ENCODE results near the gene ZFYVE26.
"Not testable (repeated sequence)": the region's sequence is repeated elsewhere in the genome, so short reads cannot be mapped to it uniquely, and the experiment has no call there.

ZFYVE26 gene

GRCh38 chr14:67816326-67817002 lies at the start of gene ZFYVE26:
Gene ZFYVE26 (minus strand): TSS chr14:67816590. CDS start chr14:67815963, 627 bp downstream.
- DNase-seq (ENCODE audit: low read depth), result peak; percentile 78

- DNase-seq (ENCODE audit: low read depth), result no peak
Measured at GRCh38 chr14:67863223-67863622, 46.8 kb upstream of the ZFYVE26 start.

DNA sequence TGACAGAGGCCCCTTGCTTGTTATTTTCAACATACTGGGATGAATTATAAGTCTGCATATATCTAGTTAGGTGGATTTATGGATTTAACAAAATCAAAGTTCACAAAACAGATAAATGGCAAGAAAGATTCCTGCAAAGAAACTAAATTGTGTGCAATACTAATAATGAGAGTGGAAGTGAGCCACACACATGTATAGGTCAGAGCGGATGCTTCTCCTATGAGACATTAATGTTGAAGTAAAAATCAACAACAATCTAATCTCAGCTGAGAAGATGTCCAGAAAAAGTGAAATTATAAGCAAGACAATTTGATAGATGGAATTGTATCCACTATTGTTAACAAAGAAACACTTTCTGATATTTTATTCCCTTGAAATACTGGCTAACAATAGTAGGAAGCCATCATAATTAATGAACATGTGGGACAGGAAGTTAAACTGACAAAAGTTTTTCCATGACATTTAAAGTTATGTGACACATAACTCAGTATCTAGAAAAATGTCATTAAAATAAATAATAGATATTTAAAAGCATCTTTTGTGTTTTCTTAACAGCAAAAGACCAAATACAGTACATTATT lies 42.9 kb upstream of the ZFYVE26 start:
- DNase-seq (ENCODE audit: low read depth), result no peak

DNA sequence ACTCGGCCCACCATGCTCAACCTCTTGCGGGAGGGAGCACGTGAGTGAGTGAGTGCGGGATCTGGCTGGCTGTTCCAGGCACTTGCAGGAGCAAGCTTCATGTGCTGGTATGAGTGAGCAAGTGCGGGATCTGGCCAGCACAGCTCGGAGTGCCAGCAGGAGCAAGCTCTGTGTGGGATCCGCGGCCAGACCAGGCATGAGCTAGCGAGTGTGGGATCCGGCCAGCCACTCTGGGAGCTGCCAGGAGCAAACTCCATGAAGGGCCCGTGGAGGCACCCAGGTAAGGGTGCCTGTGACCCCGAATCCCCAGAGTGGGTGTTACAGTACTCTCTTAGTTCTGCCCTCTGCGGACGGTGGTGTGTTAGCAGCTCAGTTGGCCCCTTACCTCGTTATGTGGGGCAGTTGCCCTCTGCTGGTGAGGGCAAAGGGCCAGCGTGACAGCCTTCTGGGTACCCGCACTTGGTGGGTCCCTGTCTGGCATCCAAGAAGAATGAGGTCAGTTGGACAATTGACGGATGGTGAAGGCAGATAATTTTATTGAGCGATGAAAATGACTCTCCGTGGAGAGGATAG lies 41.5 kb upstream of the ZFYVE26 start:
- no peak for DNase-seq (ENCODE audit: low read depth)

DNA sequence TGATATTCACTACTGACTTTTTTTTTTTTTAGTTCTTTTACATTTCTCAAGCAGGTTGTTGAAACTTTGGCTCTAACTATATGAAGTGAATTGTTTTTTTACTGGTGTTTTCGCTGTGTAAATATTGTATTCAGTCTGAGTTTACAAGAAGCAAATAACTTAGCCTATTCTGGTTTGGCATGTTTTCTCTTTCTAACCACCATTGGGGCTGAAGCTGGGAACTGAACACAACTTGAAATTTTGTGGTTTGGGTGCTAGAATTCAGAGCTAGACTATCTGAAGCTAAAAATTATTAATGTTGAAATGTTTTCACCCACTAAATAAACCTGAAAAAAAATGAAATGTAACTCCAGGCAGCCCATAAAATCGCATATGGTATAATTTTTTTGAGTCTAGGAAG lies 40.4 kb upstream of the ZFYVE26 start:
- DNase-seq (ENCODE audit: low read depth), result no peak

- DNase-seq (ENCODE audit: low read depth), result no peak
Measured at GRCh38 chr14:67853715-67854114, 37.3 kb upstream of the ZFYVE26 start.

- no peak for DNase-seq (ENCODE audit: low read depth)
Measured at GRCh38 chr14:67852926-67853604, 36.7 kb upstream of the ZFYVE26 start.

DNA sequence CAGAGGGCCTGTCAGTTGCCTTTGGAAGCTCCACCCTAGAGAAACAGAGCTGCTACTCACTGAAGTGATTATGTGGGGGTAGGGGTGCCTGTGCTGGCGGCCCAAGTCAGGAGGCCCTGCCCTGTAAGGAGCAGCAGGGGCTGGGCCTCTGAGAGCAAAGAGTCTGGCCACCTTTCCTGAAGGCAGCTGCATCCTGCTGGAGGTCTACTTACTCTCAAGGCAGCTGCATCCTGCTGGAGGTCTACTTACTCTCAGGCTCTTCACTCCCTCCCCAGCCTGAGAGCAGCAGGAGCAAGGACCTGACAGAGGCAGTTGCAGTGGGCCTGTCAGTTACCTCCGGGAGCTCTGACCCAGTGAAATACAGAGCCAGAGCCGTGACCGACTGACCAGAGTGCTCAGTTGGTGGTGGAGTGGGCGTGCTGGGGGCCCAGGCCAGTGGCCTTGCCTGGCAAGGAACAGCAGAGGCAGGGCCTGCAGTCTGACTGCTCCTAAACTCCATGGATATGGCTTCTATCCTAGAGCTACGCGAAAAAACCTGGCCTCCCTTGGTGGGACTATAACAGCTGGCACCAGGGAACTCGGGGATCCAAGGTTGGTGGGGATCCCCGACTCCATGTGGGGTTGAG lies 35.5 kb upstream of the ZFYVE26 start:
- DNase-seq (ENCODE audit: low read depth), result no peak

DNA sequence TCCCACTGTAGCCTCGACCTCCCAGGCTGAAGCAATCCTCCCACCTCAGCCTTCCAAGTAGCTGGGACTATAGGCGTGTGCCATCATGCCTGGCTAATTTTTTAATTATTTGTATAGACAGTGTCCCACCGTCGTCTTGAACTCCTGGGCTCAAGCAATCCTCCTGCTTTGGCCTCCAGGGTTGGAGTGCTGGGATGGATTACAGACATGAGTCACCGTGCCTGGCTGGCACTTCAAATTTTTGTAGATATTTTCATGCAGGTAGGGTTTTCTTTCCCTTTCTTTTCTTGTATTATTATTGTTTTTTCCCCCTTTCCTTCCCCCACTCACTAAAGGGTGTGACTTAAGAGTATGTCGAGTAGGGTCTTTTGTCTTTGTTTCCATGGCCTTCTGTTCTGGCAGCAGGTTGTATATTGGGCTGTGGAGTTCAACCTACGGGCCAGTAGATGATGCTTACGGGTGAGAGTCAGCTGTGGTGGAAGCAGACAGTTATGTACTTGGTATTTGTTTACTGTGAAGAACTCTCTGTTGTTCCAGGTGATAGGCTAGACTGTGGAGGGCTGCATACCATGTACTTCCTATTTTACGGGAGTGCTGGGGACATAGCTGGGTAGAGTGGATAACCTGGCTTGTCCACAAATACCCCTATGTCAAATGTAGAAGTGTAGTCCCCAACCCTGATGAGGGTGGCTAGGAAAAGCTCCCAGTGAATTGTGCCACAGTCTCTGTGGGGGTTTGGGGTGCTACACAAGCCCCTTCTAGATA lies 33.9 kb upstream of the ZFYVE26 start:
- no peak for DNase-seq (ENCODE audit: low read depth)

DNA sequence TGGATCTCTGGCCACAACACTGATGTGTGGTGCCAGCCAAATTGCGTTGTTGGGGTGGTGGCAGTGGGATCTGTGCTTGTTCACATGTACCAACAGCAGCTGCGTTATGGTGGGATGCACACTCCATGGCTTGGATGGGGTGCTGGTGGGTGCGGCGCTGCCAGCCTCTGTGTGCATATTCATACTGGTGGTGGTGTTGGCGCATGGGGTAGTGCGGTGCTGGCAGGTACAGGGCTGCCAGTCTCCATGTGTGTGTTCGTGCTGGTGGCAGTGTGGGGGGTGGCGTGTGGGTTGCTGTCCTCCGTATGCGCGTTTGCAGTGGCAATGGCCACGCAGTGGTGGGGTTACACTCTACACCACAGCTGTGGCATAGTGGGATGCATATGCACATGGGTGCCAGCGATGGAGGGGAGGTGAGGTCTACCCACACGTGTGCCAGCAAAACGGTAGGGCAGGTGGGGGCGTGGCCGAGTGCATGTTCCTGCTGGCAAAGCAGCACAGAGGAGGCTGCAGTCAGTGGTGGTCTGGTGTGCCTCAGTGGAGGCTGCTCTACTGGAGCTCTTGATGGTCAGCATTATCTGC lies 29.7 kb upstream of the ZFYVE26 start:
- DNase-seq (ENCODE audit: low read depth), result no peak

GRCh38 chr14:67837011-67837624 lies 20.7 kb upstream of the ZFYVE26 start:
- peak; percentile 33 for DNase-seq (ENCODE audit: low read depth)

DNA sequence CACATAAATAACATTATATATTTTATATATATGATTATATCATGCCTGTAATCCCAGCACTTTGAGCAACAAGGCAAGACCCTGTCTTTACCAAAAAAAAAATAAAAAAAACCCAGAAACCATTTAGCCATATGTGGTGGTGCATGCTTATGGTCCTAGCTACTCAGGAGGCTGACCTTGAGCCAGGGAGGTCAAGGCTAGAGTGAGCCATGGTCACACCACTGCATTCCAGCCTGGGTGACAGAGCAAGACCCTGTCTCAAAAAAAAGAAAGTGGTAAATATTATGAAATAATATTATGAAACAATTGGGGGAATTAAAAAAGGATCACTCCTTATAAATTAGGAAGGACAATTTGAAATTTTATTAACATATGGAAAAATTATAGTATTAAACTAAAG lies 19.2 kb upstream of the ZFYVE26 start:
- DNase-seq (ENCODE audit: low read depth), result no peak

GRCh38 chr14:67833403-67833802 lies 17.0 kb upstream of the ZFYVE26 start:
- DNase-seq (ENCODE audit: low read depth), result no peak

GRCh38 chr14:67831113-67831512 lies 14.7 kb upstream of the ZFYVE26 start:
- DNase-seq (ENCODE audit: low read depth), result no peak

DNA sequence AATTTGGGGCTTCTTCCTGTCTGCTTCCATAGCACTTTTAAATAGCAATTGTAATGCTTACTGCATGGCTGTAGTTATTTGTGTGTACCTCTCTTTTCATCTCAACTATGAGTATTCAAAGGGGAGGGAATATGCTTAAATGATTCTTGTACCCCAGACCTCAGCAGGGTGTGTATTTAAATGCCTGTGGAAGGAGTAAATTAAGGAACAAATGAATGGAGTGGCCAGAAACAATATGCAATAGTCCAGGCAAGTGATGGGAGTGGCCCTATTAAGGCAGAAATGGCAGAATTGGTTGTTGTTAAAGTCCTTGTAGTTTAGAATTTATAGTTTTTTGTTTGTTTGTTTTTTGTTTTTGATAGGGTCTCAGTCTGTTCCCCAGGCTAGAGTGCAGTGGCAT lies 4.7 kb upstream of the ZFYVE26 start:
- DNase-seq (ENCODE audit: low read depth), result no peak

DNA sequence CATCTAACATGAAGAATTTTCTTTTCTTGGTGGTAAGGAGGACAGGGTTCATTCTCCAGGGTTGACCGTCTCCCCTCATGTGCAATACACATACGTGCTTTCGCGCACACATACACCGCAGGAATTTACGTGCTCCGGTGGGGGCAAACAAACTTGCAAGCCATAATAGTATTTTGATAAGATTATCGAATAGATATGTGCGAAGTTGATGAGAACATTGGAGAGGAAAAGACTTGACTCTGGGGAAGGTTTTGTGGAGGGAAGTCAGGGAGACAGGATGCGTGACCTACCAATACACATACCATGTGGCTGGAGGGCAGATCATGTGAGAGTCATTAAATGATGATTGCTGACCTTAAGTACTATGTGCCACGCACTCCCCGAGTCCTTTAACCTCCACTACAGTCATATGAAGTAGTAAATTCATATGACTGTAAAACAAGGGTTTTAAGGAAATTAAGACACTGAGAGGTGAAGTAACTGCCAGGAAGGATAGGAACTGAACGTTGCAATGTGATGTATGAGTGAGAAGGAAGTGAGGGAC lies 4.1 kb upstream of the ZFYVE26 start:
- peak; percentile 28 for DNase-seq (ENCODE audit: low read depth)

DNA sequence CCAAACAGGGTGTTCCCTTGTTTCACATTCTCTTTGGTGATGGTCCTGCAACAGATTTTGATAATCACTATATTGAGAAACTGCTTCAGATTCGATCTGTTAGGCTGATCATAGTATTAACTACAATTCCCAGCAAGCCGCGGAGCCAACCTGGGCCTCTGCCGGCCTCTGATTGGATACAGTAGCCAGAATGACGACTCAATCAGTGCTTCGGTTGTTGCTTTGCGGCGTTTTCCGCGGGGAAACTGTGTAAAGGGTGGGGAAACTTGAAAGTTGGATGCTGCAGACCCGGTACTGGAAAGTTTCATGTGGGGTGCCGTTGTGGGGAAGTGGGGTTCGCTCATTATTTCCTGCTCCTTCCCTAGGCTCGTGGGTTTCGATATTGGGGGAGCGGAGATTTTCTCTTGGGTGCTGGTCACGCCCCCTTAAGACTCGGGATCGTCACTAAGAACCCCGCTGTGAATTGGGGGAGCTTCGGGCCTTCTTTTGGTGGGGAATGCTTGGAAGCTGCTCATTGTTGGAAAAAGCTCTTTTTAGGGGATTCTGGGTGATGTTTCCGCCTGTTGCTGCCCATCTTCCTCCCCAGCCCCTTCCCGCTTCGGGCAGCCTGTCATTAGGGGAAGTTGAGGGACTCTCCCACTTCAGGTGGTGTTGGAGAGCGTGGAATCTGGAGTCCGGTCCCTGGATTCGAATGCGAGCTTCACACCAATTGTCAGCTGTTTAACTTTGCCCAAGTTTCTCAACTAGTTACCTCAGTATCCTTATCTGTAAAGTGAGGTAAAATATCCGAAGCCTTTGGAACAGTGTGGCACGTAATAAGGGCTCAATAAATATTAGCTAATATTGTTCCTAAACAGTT lies 3.4 kb upstream of the ZFYVE26 start, which contains the start of gene RAD51B:
RAD51B (plus strand) TSS at position 217 of the 859 bp plus-strand sequence.
- DNase-seq (ENCODE audit: low read depth), result peak; percentile 58

GRCh38 chr14:67818476-67818875 lies 2.1 kb upstream of the ZFYVE26 start:
- not testable (repeated sequence) for DNase-seq (ENCODE audit: low read depth)

DNA sequence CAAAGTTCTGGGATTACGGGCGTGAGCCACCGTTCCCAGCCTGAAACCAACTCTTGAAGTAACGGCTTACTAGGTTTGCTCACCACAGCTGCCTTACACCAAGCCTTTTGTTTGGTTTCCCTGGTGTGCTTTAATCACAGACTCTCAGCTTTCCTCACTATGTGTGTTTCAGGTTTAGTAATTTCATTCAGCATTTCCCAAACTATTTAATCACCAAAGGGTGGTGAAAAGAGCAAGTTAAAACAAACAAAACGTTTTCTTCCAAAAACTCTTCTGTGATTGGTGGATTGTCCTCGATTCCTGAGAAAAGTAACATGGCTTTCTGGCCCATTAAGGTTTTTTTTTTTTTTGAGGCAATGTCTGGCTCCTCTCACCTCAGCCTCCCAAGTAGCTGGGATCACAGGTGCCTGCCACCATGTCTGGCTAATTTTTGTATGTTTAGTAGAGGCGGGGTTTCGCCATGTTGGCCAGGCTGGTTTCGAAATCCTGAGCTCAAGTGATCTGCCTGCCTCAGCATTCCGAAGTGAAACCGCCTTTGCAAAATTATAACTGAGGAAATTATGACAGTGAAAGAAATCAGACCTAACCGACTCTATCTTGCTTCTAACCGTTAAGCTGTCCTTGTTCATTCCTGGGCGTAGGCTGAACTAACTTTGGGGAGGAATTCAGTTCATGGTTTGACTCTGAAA lies 1.5 kb upstream of the ZFYVE26 start:
- DNase-seq (ENCODE audit: low read depth), result no peak
